ENCODE measurements around the gene KRTAP10-10.
"Not testable (repeated sequence)": the region's sequence is repeated elsewhere in the genome, so short reads cannot be mapped to it uniquely, and the experiment has no call there.

The KRTAP10-10 gene

GRCh38 chr21:44603109-44603875, 33.9 kb upstream of the KRTAP10-10 start:
- DNase-seq = no peak

DNA sequence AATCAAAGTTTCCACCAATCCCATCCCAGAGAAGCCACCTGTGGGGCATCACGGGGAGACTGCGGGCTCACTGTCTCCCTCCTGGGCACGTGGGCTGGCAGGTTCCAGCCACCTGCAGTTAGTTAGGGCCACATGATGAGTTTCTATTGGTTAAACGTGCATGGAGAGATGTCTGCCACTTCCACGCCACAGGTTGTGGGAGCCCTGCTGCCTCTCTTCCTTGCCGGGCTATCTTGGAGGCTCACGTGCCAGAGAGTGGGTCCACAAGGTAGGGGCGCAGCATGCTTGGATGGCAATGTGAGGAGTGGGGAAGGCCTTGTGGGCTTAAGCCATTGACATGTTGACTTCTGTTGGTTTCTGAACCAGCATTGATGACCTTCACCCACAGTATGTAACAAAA, 33.2 kb upstream of the KRTAP10-10 start:
- DNase-seq = no peak

- DNase-seq = no peak
Observed at GRCh38 chr21:44606495-44606894, 30.7 kb upstream of the KRTAP10-10 start.

- no peak for DNase-seq
Observed at GRCh38 chr21:44609193-44609592, 28.0 kb upstream of the KRTAP10-10 start.

DNA sequence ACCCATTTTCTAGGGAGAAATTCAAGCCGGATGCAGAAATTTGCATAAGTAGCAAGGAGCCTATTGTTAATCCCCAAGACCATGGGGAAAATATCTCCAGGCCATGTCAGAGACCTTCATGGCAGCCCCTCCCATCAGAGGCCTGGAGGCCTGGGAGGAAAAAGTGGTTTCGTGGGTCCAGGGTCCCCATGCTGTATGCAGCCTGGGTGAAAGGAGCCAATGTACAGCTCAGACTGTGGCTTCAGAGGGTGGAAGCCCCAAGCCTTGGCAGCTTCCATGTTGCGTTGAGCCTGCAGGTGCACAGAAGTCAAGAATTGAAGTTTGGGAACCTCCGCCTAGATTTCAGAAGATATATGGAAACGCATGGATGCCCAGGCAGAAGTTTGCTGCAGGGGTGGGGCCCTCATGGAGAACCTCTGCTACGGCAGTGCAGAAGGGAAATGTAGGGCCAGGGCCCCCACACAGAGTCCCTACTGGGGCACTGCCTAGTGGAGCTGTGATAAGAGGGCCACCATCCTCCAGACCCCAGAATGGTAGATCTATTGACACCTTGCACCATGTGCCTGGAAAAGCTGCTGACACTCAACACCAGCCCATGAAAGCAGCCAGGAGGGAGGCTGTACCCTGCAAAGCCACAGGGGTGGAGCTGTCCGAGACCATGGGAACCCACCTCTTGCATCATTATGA, 26.9 kb upstream of the KRTAP10-10 start:
- not testable (repeated sequence) for DNase-seq

DNA sequence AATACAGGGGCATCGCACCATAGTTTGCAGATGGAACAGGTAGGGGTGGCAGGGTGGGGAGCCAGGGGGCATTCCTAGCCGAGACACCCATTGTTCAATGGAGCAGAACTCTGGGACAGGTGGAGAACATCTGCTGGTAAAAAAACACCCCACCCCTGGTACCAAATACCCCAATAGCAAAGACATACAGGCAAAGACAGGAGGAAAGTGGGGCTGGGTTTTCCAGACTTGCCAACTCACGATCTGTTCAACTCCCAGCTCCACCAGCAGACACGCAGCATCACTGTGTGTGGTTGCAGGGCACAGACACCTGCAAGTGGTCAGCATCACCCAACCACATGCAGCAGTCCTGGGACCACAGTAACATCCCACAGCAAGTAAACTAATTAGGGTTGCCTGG, 25.6 kb upstream of the KRTAP10-10 start:
- DNase-seq = no peak

- no peak for DNase-seq
Observed at GRCh38 chr21:44612029-44612486, 25.1 kb upstream of the KRTAP10-10 start, which contains the start of gene KRTAP10-8. KRTAP10-8 (plus strand) TSS chr21:44612079; CDS start chr21:44612101, 22 bp downstream.

- no peak for DNase-seq
Observed at GRCh38 chr21:44612669-44613229, 24.4 kb upstream of the KRTAP10-10 start.

DNA sequence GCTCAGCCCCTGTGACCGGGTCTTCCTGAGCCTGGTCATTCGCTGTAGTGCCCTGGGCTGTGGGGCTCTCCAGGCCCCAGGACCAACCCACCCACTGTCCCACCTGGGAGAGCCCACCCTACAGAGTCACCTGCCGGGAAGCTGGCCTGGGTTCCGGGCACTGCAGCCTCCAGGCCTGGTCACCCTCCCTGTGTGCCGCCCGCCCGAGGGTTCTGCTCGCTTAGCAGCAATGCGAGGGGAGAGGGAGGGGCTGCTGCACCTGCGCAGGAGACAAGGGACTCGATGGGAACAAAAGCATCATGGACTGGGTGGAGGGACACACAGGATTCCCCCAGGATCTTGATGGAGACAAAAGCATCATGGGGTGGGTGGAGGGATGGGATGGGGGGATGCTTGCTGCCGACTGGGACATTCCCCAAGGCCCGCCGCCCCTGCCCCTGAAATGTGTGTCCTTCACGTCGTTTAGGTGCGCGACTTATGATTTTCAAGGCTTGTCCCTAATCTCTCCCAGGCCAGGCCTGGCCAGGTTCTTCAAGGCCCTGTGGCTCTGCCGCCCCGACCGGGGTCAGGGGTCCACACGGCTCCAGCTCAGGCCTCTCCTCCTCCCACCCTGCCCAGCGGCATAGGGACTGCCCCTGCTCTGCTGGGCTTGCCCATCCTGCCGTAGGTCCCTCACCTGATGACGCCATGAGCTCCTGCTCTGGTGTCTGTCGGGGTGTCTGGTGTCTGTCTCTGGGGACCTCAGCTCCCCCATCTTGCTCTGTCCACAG, 23.6 kb upstream of the KRTAP10-10 start:
- DNase-seq = no peak

GRCh38 chr21:44614161-44614631, 23.0 kb upstream of the KRTAP10-10 start:
- no peak for DNase-seq

DNA sequence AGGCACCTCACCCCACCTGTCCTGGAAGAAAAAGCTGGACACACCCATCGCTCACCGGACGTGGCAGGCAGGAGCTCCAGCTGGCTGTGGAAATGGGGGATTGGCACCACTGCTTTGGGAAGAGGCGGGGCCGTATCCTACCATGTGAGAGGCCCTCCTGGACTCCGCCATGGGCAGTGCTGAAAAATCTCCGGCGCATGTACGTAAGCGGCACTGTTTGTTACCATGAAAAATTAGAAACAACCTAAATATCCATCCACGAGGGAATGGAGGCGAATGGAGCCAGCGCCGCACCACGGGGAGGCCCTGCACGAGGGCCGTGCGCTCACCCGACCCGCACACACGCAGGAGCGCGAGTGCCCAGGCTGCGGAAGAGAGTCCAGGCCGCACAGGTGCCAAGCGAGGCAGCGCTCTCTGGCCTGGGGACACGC, 22.2 kb upstream of the KRTAP10-10 start:
- DNase-seq = no peak

GRCh38 chr21:44615466-44615865, 21.7 kb upstream of the KRTAP10-10 start:
- DNase-seq = no peak

- DNase-seq = no peak
Observed at GRCh38 chr21:44615911-44616590, 21.1 kb upstream of the KRTAP10-10 start.

- no peak for DNase-seq
Observed at GRCh38 chr21:44616591-44616926, 20.6 kb upstream of the KRTAP10-10 start.

DNA sequence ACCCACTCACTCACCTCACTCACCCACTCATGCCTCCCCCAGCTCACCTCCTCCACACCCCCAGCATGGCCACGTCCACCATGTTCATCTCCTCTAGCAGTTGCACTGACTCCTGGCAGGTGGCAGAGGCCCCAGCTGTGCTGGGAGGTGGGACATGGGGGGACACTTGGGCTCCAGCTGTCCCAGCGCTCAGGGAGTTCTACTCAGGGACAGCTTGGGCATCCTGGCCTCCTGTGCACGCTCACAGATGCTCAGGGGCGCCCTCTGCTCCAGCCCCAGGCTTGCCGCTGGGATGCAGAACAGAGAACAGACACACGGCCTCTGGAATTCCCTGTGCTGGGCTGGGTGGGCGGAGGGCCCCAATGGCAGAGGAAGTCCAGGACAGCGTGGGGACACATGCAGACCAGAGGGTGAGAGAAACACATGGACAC, 20.1 kb upstream of the KRTAP10-10 start:
- no peak for DNase-seq

GRCh38 chr21:44618504-44618903, 18.7 kb upstream of the KRTAP10-10 start:
- DNase-seq = no peak

- DNase-seq = no peak
Observed at GRCh38 chr21:44618909-44619308, 18.2 kb upstream of the KRTAP10-10 start.

DNA sequence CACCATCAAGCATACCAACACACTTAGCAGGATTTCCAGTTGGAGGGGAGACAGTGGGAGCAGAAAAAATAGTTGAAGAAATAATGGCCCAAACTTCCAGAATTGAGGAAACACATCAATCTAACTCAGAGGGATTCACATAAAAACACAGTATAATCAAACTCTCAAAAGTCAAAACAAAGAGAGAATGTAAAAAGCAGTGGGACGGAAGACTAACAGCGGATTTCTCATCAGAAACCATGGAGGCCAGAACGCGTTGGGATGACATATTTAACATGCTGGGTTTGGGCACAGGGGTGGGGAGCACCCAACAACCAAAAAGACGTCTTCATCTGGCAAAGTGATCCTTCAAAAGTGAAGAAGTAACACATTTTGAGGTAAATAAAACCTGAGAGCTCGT, 17.3 kb upstream of the KRTAP10-10 start:
- DNase-seq = no peak

DNA sequence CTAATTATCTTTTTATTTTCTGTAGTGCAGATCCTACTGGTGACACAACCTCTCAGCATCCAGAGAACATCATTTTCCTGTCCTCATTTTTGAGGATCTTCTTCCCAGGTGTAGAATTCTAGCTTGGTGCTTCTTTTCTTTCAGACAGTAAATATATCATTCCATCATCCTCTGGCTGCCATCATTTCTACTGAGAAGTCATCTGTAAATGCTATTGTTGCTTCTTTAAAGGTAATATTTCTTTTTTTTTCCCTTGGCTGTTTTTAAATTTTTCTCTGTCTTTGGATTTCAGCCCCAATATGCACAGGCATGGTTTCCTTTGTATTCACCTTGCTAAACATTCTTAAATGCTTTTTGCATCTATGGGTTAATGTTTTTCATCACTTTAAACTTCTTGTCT, 13.6 kb upstream of the KRTAP10-10 start:
- no peak for DNase-seq

- DNase-seq = no peak
Observed at GRCh38 chr21:44625756-44626155, 11.4 kb upstream of the KRTAP10-10 start.

GRCh38 chr21:44626262-44626661, 10.9 kb upstream of the KRTAP10-10 start:
- DNase-seq = no peak

GRCh38 chr21:44626673-44627143, 10.4 kb upstream of the KRTAP10-10 start, which contains the start of gene KRTAP10-9:
KRTAP10-9 (plus strand) TSS chr21:44627093; CDS start chr21:44627172, 79 bp downstream.
- DNase-seq = no peak
